Mesendoderm (in vitro differentiated cells): ENCODE results near the gene SPATA1.

Experiments used
- DNase-seq: peaks from one replicate; pipeline ENCODE4 v3.0.0; 2013
- H2AK5ac ChIP-seq: 2 replicates; pipeline ENCODE4 v1.6.1; 2013; ENCODE audit warnings: low read length, inconsistent platforms
- H2BK120ac ChIP-seq: 2 replicates; pipeline ENCODE4 v1.6.1; 2013; ENCODE audit warnings: low read depth, mild to moderate bottlenecking, low read length, moderate library complexity, mixed read lengths
- H2BK15ac ChIP-seq: replicated peaks from 2 replicates; pipeline ENCODE4 v1.6.1; 2013; ENCODE audit warnings: low read depth, mild to moderate bottlenecking, moderate library complexity
- H2BK5ac ChIP-seq: 2 replicates; pipeline ENCODE4 v1.6.1; 2013; ENCODE audit warnings: low read length, inconsistent platforms
- H3K18ac ChIP-seq: 2 replicates; pipeline ENCODE4 v1.6.1; 2013; ENCODE audit warnings: mild to moderate bottlenecking, low read length, mixed read lengths
- H3K23ac ChIP-seq: one replicate; pipeline ENCODE4 v1.6.1; 2013; ENCODE audit warnings: low read length
- H3K27ac ChIP-seq: 2 replicates; pipeline ENCODE4 v1.5.1; 2013; ENCODE audit warnings: low read depth, mild to moderate bottlenecking, inconsistent platforms, low read length, moderate library complexity
- H3K27me3 ChIP-seq: 2 replicates; pipeline ENCODE4 v1.6.1; 2013; ENCODE audit warnings: low read length, control low read depth, mild to moderate bottlenecking, inconsistent platforms; ENCODE audit not compliant: insufficient read depth, poor library complexity
- H3K36me3 ChIP-seq: 2 replicates; pipeline ENCODE4 v1.6.1; 2013; ENCODE audit warnings: low read length, inconsistent platforms; ENCODE audit not compliant: control insufficient read depth, insufficient read depth
- H3K4ac ChIP-seq: one replicate; pipeline ENCODE4 v1.6.1; 2013; ENCODE audit warnings: low read depth, mild to moderate bottlenecking, low read length, moderate library complexity
- H3K4me1 ChIP-seq: 2 replicates; pipeline ENCODE4 v1.6.1; 2013; ENCODE audit warnings: low read depth, low read length, inconsistent platforms; ENCODE audit not compliant: control insufficient read depth
- H3K4me2 ChIP-seq: 2 replicates; pipeline ENCODE4 v1.6.1; 2013; ENCODE audit warnings: low read length
- H3K4me3 ChIP-seq: 2 replicates; pipeline ENCODE4 v1.5.1; 2013; ENCODE audit warnings: mild to moderate bottlenecking, low read length
- H3K56ac ChIP-seq: one replicate; pipeline ENCODE4 v1.6.1; 2013; ENCODE audit warnings: low read length
- H3K79me1 ChIP-seq: 2 replicates; pipeline ENCODE4 v1.6.1; 2013; ENCODE audit warnings: low read length, inconsistent platforms
- H3K79me2 ChIP-seq: 2 replicates; pipeline ENCODE4 v1.6.1; 2013; ENCODE audit warnings: mild to moderate bottlenecking, low read length; ENCODE audit not compliant: control insufficient read depth, insufficient read depth
- H3K9ac ChIP-seq: 2 replicates; pipeline ENCODE4 v1.6.1; 2013; ENCODE audit warnings: low read length, inconsistent platforms
- H4K5ac ChIP-seq: one replicate; pipeline ENCODE4 v1.6.1; 2013; ENCODE audit warnings: low read length
- H4K8ac ChIP-seq: one replicate; pipeline ENCODE4 v1.6.1; 2013; ENCODE audit warnings: low read depth, mild to moderate bottlenecking, control low read depth, low read length, moderate library complexity
- WGBS: extraction: QIAGEN DNeasy Blood & Tissue Kit; methylation state at CpG from one replicate; pipeline ENCODE4 v1.1.7; 2013; ENCODE audit warnings: low lambda C conversion rate, missing lambda C conversion rate; ENCODE audit not compliant: insufficient coverage; ENCODE audit errors: extremely low coverage; 5-methylcytosine and 5-hydroxymethylcytosine counted together

Gene SPATA1

DNA sequence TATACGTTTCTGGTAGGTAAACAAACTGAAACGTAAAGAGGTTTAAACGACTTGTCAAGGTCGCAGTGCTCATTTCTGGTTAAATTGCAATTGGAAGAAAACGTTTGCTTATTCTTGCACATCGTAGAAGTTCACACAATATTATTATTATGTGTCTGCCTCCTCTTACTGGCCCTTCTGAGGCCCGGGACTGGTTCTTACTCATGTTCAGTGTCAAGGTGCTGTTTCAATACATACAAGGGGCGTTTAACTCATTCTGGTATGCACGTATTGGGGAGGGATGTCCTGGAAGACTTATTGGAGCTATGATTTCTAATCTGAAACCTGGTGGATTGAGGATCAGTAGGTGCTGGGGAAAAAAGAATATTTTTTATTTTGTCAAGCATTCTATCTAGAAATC lies 26.2 kb upstream of the SPATA1 start:
- peaks cover 15% of the 10 kb centered on the region for H3K79me2 ChIP-seq
- no peak overlapping the region for H3K18ac ChIP-seq
- peak overlapping the region; percentile 91 for H3K9ac ChIP-seq
- peaks cover 5% of the 10 kb centered on the region for H3K79me1 ChIP-seq
- no peak overlapping the region for H3K4ac ChIP-seq
- H3K4me3 ChIP-seq = peak overlapping the region; percentile 94
- H2BK15ac ChIP-seq = no peak overlapping the region
- no peaks in the 10 kb centered on the region for H3K4me1 ChIP-seq
- no peak overlapping the region for H2BK5ac ChIP-seq
- no peak overlapping the region for H4K5ac ChIP-seq
- no peaks in the 10 kb centered on the region for H3K27me3 ChIP-seq
- DNase-seq = peak; percentile 2
- H2AK5ac ChIP-seq = no peak overlapping the region
- no peak overlapping the region for H3K56ac ChIP-seq
- H3K36me3 ChIP-seq = no peaks in the 10 kb centered on the region
- no peak overlapping the region for H3K27ac ChIP-seq
- no peak overlapping the region for H3K23ac ChIP-seq
- no peak overlapping the region for H2BK120ac ChIP-seq
- H4K8ac ChIP-seq = no peak overlapping the region
- no CpG with 5 or more reads among the region's 9 CpGs for WGBS
- peak overlapping the region; percentile 70 for H3K4me2 ChIP-seq

GRCh38 chr1:84480650-84481049 lies 25.5 kb upstream of the SPATA1 start:
- Histone ChIP-seq H3K27ac (no peak overlapping the region), H3K4me3 (no peak overlapping the region), H3K4ac (no peak overlapping the region), H3K9ac (no peak overlapping the region), H4K8ac (no peak overlapping the region), H2AK5ac (no peak overlapping the region), H3K79me2 (peaks cover 15% of the 10 kb centered on the region), H3K27me3 (no peaks in the 10 kb centered on the region), H2BK120ac (no peak overlapping the region), H3K23ac (no peak overlapping the region), H2BK5ac (no peak overlapping the region), H3K36me3 (no peaks in the 10 kb centered on the region), H2BK15ac (no peak overlapping the region), H4K5ac (no peak overlapping the region), H3K79me1 (peaks cover 5% of the 10 kb centered on the region), H3K4me1 (no peaks in the 10 kb centered on the region), H3K18ac (no peak overlapping the region), H3K56ac (no peak overlapping the region), H3K4me2 (no peak overlapping the region)
- DNase-seq = no peak
- WGBS = no CpG with 5 or more reads among the region's 4 CpGs

DNA sequence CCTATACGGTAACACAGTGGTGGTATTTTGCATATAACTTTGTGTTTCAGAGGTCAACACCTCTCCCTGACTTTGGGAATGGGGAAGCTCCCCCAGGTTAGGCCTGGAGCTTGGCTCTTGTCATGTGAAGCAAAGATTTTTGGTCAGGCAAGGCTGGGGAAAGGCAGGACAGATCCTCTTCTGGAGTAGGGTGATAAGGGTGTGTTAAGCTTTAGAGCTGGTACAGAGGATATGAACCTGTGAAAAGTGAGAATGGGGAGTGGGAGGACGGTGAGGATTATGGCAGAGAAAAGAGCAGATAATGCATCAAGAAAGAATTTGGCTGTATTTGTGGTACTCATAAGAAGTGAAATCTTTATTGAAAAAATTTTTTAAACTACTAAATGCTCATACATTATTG lies 24.9 kb upstream of the SPATA1 start:
- Histone ChIP-seq H2BK15ac (no peak overlapping the region), H2BK120ac (no peak overlapping the region), H4K8ac (no peak overlapping the region), H3K23ac (no peak overlapping the region), H3K56ac (no peak overlapping the region), H2AK5ac (no peak overlapping the region), H3K27ac (no peak overlapping the region), H4K5ac (no peak overlapping the region), H3K9ac (no peak overlapping the region), H3K4me2 (no peak overlapping the region), H3K36me3 (no peaks in the 10 kb centered on the region), H3K4ac (no peak overlapping the region), H3K4me3 (no peak overlapping the region), H2BK5ac (no peak overlapping the region), H3K79me2 (peaks cover 18% of the 10 kb centered on the region), H3K27me3 (no peaks in the 10 kb centered on the region), H3K79me1 (peaks cover 5% of the 10 kb centered on the region), H3K18ac (no peak overlapping the region), H3K4me1 (no peaks in the 10 kb centered on the region)
- WGBS = no CpG with 5 or more reads among the region's 2 CpGs
- DNase-seq = no peak

DNA sequence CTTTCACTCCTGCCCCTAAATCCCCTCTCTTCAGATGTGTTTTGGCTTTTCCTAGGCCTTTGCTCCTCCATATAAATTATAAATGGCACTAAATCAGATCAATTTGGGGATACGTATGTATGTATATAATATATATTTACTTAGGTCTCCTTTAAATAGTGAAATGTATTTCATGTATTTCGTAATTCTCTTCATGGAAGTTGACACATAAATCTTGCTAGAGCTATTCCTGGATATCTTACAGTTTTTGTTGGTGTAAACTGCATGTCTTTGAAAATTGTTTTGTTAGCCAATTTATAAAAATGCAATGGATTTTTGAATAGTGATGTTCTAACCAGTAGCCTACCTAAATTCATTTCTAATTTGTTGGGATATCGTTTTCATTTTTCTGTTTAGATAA lies 18.1 kb upstream of the SPATA1 start:
- no peak overlapping the region for H2AK5ac ChIP-seq
- WGBS = no CpG with 5 or more reads among the region's 3 CpGs
- H3K27me3 ChIP-seq = no peaks in the 10 kb centered on the region
- no peak overlapping the region for H3K9ac ChIP-seq
- H2BK120ac ChIP-seq = no peak overlapping the region
- H3K4me1 ChIP-seq = no peaks in the 10 kb centered on the region
- H2BK15ac ChIP-seq = no peak overlapping the region
- no peak overlapping the region for H4K5ac ChIP-seq
- peaks cover 3% of the 10 kb centered on the region for H3K36me3 ChIP-seq
- peaks cover 2% of the 10 kb centered on the region for H3K79me2 ChIP-seq
- H3K4me3 ChIP-seq = no peak overlapping the region
- H3K56ac ChIP-seq = no peak overlapping the region
- H4K8ac ChIP-seq = no peak overlapping the region
- H3K18ac ChIP-seq = no peak overlapping the region
- no peak for DNase-seq
- H3K4ac ChIP-seq = no peak overlapping the region
- no peak overlapping the region for H3K4me2 ChIP-seq
- no peak overlapping the region for H3K27ac ChIP-seq
- no peak overlapping the region for H3K23ac ChIP-seq
- H2BK5ac ChIP-seq = no peak overlapping the region
- no peaks in the 10 kb centered on the region for H3K79me1 ChIP-seq

GRCh38 chr1:84489766-84490165 lies 16.4 kb upstream of the SPATA1 start:
- DNase-seq = no peak
- Histone ChIP-seq H3K4ac (no peak overlapping the region), H4K5ac (no peak overlapping the region), H2BK5ac (no peak overlapping the region), H3K18ac (no peak overlapping the region), H3K4me2 (no peak overlapping the region), H3K4me3 (no peak overlapping the region), H3K27me3 (no peaks in the 10 kb centered on the region), H2AK5ac (no peak overlapping the region), H3K23ac (no peak overlapping the region), H2BK120ac (no peak overlapping the region), H3K56ac (no peak overlapping the region), H3K27ac (no peak overlapping the region), H3K79me1 (no peaks in the 10 kb centered on the region), H2BK15ac (no peak overlapping the region), H3K79me2 (peaks cover 2% of the 10 kb centered on the region), H3K9ac (no peak overlapping the region), H3K36me3 (peaks cover 3% of the 10 kb centered on the region), H4K8ac (no peak overlapping the region), H3K4me1 (no peaks in the 10 kb centered on the region)
- WGBS = no CpG with 5 or more reads among the region's 2 CpGs

- Histone ChIP-seq H3K18ac (no peak overlapping the region), H4K8ac (no peak overlapping the region), H3K27ac (no peak overlapping the region), H2BK15ac (no peak overlapping the region), H3K36me3 (peaks cover 3% of the 10 kb centered on the region), H3K4me1 (no peaks in the 10 kb centered on the region), H3K56ac (no peak overlapping the region), H3K23ac (no peak overlapping the region), H3K9ac (no peak overlapping the region), H3K4me2 (no peak overlapping the region), H2AK5ac (no peak overlapping the region), H2BK5ac (no peak overlapping the region), H3K27me3 (no peaks in the 10 kb centered on the region), H3K79me1 (no peaks in the 10 kb centered on the region), H4K5ac (no peak overlapping the region), H3K79me2 (no peaks in the 10 kb centered on the region), H3K4me3 (no peak overlapping the region), H2BK120ac (no peak overlapping the region), H3K4ac (no peak overlapping the region)
- DNase-seq = no peak
- no CpG with 5 or more reads among the region's 1 CpG for WGBS
Measured at GRCh38 chr1:84492726-84493125, 13.5 kb upstream of the SPATA1 start.
